GM19467 (cell line): ENCODE results near the gene GPR152.
"Not testable (repeated sequence)": the region's sequence is repeated elsewhere in the genome, so short reads cannot be mapped to it uniquely, and the experiment has no call there.

Source experiments
- ATAC-seq: cut with Tn5 transposase; IDR thresholded peaks from one replicate; pipeline ENCODE4 v1.9.1; 2021; ENCODE audit warnings: mild to moderate bottlenecking, moderate library complexity; ENCODE audit not compliant: unreplicated experiment

The GPR152 gene

GRCh38 chr11:67489885-67490726 is 37.6 kb upstream of the GPR152 start:
- ATAC-seq: no peak

GRCh38 chr11:67489203-67489884 is 36.8 kb upstream of the GPR152 start:
- ATAC-seq: no peak

GRCh38 chr11:67486481-67487195 is 34.1 kb upstream of the GPR152 start:
- ATAC-seq: no peak

GRCh38 chr11:67485873-67486361 is 33.4 kb upstream of the GPR152 start:
- not testable (repeated sequence) for ATAC-seq

- ATAC-seq: no peak
Measured at GRCh38 chr11:67484847-67485311, 32.4 kb upstream of the GPR152 start.

GRCh38 chr11:67483831-67484665 is 31.5 kb upstream of the GPR152 start:
- ATAC-seq: no peak

GRCh38 chr11:67482827-67483798 is 30.6 kb upstream of the GPR152 start, which contains the start of gene AIP:
Gene AIP (plus strand): TSS chr11:67483026. CDS start chr11:67483159, 133 bp downstream.
- ATAC-seq: peak; percentile 67

- no peak for ATAC-seq
Measured at GRCh38 chr11:67482275-67482826, 29.8 kb upstream of the GPR152 start.

- ATAC-seq: not testable (repeated sequence)
Measured at GRCh38 chr11:67477344-67478050, 25.0 kb upstream of the GPR152 start.

- not testable (repeated sequence) for ATAC-seq
Measured at GRCh38 chr11:67476692-67477091, 24.2 kb upstream of the GPR152 start.

GRCh38 chr11:67472882-67473281 is 20.4 kb upstream of the GPR152 start:
- no peak for ATAC-seq

- no peak for ATAC-seq
Measured at GRCh38 chr11:67470337-67471002, 17.9 kb upstream of the GPR152 start.

GRCh38 chr11:67469508-67469811 is 16.9 kb upstream of the GPR152 start:
- ATAC-seq: no peak

GRCh38 chr11:67468759-67469507 is 16.4 kb upstream of the GPR152 start, which contains the start of gene TMEM134:
Gene TMEM134 (minus strand): TSS chr11:67469251. CDS start chr11:67469192, 59 bp downstream.
- ATAC-seq: peak; percentile 60

- no peak for ATAC-seq
Measured at GRCh38 chr11:67468456-67468758, 15.9 kb upstream of the GPR152 start.

- ATAC-seq: no peak
Measured at GRCh38 chr11:67468056-67468455, 15.5 kb upstream of the GPR152 start.
